PFSK-1 (cell line): Measurements from ENCODE around the gene THRB.

Source experiments
- POLR2AphosphoS5 ChIP-seq: IDR thresholded peaks from 2 replicates; pipeline ENCODE4 v1.6.1; 2012; ENCODE audit warnings: low read depth, mild to moderate bottlenecking, control low read depth, low read length, moderate library complexity
- SIN3A ChIP-seq: IDR thresholded peaks from 2 replicates; pipeline ENCODE4 v1.6.1; 2012; ENCODE audit warnings: mild to moderate bottlenecking, low read length, moderate library complexity, borderline replicate concordance; ENCODE audit not compliant: insufficient read depth
- TAF1 ChIP-seq: IDR thresholded peaks from 2 replicates; pipeline ENCODE4 v1.6.1; 2012; ENCODE audit warnings: low read length, control low read depth, borderline replicate concordance; ENCODE audit not compliant: insufficient read depth
- TF ChIP-seq, protein P1 (sequence below), 2 experiments: IDR thresholded peaks; 2 replicates each; pipeline versions ENCODE4 v1.6.1 to v1.8.0; 2011 to 2012; ENCODE audit warnings: low read depth in 2 of 2, low read length in 2 of 2, control low read depth in 1 of 2, inconsistent platforms in 1 of 2, mild to moderate bottlenecking in 1 of 2, moderate library complexity in 1 of 2; ENCODE audit not compliant: insufficient read depth in 1 of 2

DNA sequence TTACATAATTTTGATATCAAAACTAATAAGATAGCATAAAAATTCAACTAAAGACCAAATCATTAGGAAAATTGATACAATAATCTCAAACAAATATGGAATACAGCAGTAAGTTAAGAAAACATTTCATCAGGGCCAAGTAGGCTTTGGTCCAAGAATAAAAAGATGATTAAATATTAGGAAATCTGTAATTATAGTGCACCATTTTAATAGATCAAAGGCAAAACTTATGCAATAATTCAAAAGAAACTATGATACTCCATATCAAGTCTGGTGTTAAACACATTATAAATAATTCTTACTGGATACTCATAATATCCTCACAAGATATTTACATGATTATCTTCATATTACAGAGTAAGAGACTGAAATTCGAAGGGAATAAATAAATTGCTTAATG lies 51.2 kb downstream of the THRB start:
- TF ChIP-seq, protein P1, sequence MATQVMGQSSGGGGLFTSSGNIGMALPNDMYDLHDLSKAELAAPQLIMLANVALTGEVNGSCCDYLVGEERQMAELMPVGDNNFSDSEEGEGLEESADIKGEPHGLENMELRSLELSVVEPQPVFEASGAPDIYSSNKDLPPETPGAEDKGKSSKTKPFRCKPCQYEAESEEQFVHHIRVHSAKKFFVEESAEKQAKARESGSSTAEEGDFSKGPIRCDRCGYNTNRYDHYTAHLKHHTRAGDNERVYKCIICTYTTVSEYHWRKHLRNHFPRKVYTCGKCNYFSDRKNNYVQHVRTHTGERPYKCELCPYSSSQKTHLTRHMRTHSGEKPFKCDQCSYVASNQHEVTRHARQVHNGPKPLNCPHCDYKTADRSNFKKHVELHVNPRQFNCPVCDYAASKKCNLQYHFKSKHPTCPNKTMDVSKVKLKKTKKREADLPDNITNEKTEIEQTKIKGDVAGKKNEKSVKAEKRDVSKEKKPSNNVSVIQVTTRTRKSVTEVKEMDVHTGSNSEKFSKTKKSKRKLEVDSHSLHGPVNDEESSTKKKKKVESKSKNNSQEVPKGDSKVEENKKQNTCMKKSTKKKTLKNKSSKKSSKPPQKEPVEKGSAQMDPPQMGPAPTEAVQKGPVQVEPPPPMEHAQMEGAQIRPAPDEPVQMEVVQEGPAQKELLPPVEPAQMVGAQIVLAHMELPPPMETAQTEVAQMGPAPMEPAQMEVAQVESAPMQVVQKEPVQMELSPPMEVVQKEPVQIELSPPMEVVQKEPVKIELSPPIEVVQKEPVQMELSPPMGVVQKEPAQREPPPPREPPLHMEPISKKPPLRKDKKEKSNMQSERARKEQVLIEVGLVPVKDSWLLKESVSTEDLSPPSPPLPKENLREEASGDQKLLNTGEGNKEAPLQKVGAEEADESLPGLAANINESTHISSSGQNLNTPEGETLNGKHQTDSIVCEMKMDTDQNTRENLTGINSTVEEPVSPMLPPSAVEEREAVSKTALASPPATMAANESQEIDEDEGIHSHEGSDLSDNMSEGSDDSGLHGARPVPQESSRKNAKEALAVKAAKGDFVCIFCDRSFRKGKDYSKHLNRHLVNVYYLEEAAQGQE (IDR thresholded peaks at IDR 0.05; ENCODE audit: insufficient read depth in 1 of 2, low read depth in 2 of 2, low read length in 2 of 2), result no peak
- no peak for TF ChIP-seq TAF1
- no peak for TF ChIP-seq POLR2AphosphoS5
- no peak for TF ChIP-seq SIN3A
